Endothelial cell of umbilical vein (primary cell): Measurements from ENCODE around the gene CLIC3. TPM values are rescaled to one million over a fixed set of nuclear protein-coding genes. Genes with fewer than 3 reads are reported as not detected.

Experiments
- BruUV-seq: library from RNA; stranded (reverse); fragments of 400-500 nt; replicated peaks from 2 replicates; lab custom pipeline; 2021; lab: Mats Ljungman, UMichigan
- CTCF ChIA-PET: fragments of 300-600, 350-600 bp; sonication (Branson Sonifier 250); formaldehyde crosslinking; loops from one replicate; lab custom pipeline; 2021; ENCODE audit warnings: antibody characterized with exemption, inconsistent platforms; lab: Charles Lee
- POLR2A ChIA-PET: fragments of 300-600, 350-600 bp; sonication (Branson Sonifier 250); formaldehyde crosslinking; loops from one replicate; lab custom pipeline; 2021; ENCODE audit warnings: antibody characterized with exemption, inconsistent platforms; lab: Charles Lee
- DNase-seq: peaks from one replicate; pipeline ENCODE4 v3.0.0-alpha.2; 2011; ENCODE audit warnings: low read depth, low spot score
- FAIRE-seq: peaks from 2 replicates; lab custom pipeline; 2011; peaks lifted over from hg19 to GRCh38; lab: Jason Lieb, UNC
- H2AFZ ChIP-seq: 2 replicates; pipeline ENCODE4 v1.6.0; 2012; ENCODE audit warnings: low read depth, low read length, control low read depth, inconsistent platforms
- H3K27ac ChIP-seq: 2 replicates; pipeline ENCODE4 v1.5.1; 2011; ENCODE audit warnings: low read depth, mild to moderate bottlenecking, control low read depth, low read length, moderate library complexity; ENCODE audit not compliant: insufficient read depth
- H3K27me3 ChIP-seq, 2 experiments: 2 replicates each; pipeline versions ENCODE4 v1.6.0 to v1.6.1; 2011; ENCODE audit warnings: low read length in 2 of 2, mixed read lengths in 1 of 2; ENCODE audit not compliant: control insufficient read depth in 2 of 2, insufficient read depth in 2 of 2
- H3K36me3 ChIP-seq, 2 experiments: 2 replicates in 1 of 2; 3 replicates in 1 of 2; pipeline ENCODE4 v1.5.1; 2011; ENCODE audit warnings: low read length in 2 of 2, mild to moderate bottlenecking in 1 of 2, moderate library complexity in 1 of 2; ENCODE audit not compliant: control insufficient read depth in 2 of 2, insufficient read depth in 2 of 2; ENCODE audit errors: extremely low read depth in 1 of 2
- H3K4me1 ChIP-seq: 3 replicates; pipeline ENCODE4 v1.5.1; 2011; ENCODE audit warnings: mild to moderate bottlenecking, low read length; ENCODE audit not compliant: control insufficient read depth, insufficient read depth; ENCODE audit errors: extremely low read depth
- H3K4me2 ChIP-seq: 2 replicates; pipeline ENCODE4 v1.6.1; 2011; ENCODE audit warnings: low read length, control low read depth, mixed read lengths; ENCODE audit not compliant: insufficient read depth
- H3K4me3 ChIP-seq, 3 experiments: fragments of 200-600 bp in 1 of 3; sonication (generic), shearing (Covaris generic) in 1 of 3; replicated peaks in 1 of 3; 2 replicates each; pipeline ENCODE4 v1.5.1; 2011 to 2016; ENCODE audit warnings: control low read depth in 3 of 3, low read length in 3 of 3, mild to moderate bottlenecking in 2 of 3, inconsistent platforms in 1 of 3, low read depth in 1 of 3, moderate library complexity in 1 of 3; ENCODE audit not compliant: insufficient read depth in 1 of 3
- H3K79me2 ChIP-seq: 2 replicates; pipeline ENCODE4 v1.6.0; 2012; ENCODE audit warnings: low read length, inconsistent platforms; ENCODE audit not compliant: control insufficient read depth, insufficient read depth
- H3K9ac ChIP-seq: replicated peaks from 2 replicates; pipeline ENCODE3; 2011; ENCODE audit warnings: low read length, control low read depth; ENCODE audit not compliant: insufficient read depth; ENCODE audit errors: extremely low read depth
- H3K9me1 ChIP-seq: replicated peaks from 3 replicates; pipeline ENCODE4 v1.6.0; 2011; ENCODE audit warnings: mild to moderate bottlenecking, low read length; ENCODE audit not compliant: control insufficient read depth, insufficient read depth; ENCODE audit errors: extremely low read depth
- H3K9me3 ChIP-seq: replicated peaks from 2 replicates; pipeline ENCODE4 v1.5.1; 2012; ENCODE audit warnings: low read length, inconsistent platforms; ENCODE audit not compliant: control insufficient read depth, insufficient read depth
- H4K20me1 ChIP-seq: replicated peaks from 2 replicates; pipeline ENCODE3; 2011; ENCODE audit warnings: mild to moderate bottlenecking, low read length; ENCODE audit not compliant: control insufficient read depth, insufficient read depth; ENCODE audit errors: extremely low read depth
- CTCF ChIP-seq, 2 donors: IDR thresholded peaks; 1 replicate in 1 of 2; 2 replicates in 1 of 2; pipeline ENCODE4 v1.5.1; 2011; ENCODE audit warnings: low read length in 2 of 2, mild to moderate bottlenecking in 2 of 2, moderate library complexity in 2 of 2, control low read depth in 1 of 2, inconsistent platforms in 1 of 2, low read depth in 1 of 2; ENCODE audit not compliant: insufficient read depth in 1 of 2; ENCODE audit errors: extremely low read depth in 1 of 2
- EZH2 ChIP-seq: IDR thresholded peaks from 2 replicates; pipeline ENCODE4 v1.6.1; 2012; ENCODE audit warnings: borderline replicate concordance, low read depth, mild to moderate bottlenecking, moderate library complexity, low read length, inconsistent platforms; ENCODE audit not compliant: severe bottlenecking
- FOS ChIP-seq: IDR thresholded peaks from 2 replicates; pipeline ENCODE4 v1.6.1; 2011; ENCODE audit warnings: mild to moderate bottlenecking, low read length, moderate library complexity, borderline replicate concordance; ENCODE audit not compliant: insufficient read depth
- GATA2 ChIP-seq: IDR thresholded peaks from 2 replicates; pipeline ENCODE4 v1.7.0; 2011; ENCODE audit warnings: low read depth, mild to moderate bottlenecking, moderate library complexity, mixed read lengths, low read length; ENCODE audit not compliant: insufficient read length, insufficient read depth
- JUN ChIP-seq: IDR thresholded peaks from 2 replicates; pipeline ENCODE4 v1.6.1; 2011; ENCODE audit warnings: borderline replicate concordance, low read depth; ENCODE audit not compliant: insufficient read length, insufficient read depth
- MAX ChIP-seq: IDR thresholded peaks from 2 replicates; pipeline ENCODE4 v1.6.1; 2011; ENCODE audit not compliant: insufficient read depth, insufficient read length
- MYC ChIP-seq: IDR thresholded peaks from one replicate; pipeline ENCODE4 v1.6.1; 2011; ENCODE audit warnings: mild to moderate bottlenecking, low read depth, low read length
- POLR2A ChIP-seq: IDR thresholded peaks from 2 replicates; pipeline ENCODE4 v1.6.1; 2012; ENCODE audit warnings: low read depth, mild to moderate bottlenecking, control low read depth, low read length
- POLR2AphosphoS5 ChIP-seq: IDR thresholded peaks from 2 replicates; pipeline ENCODE4 v1.6.1; 2012; ENCODE audit warnings: low read depth, mild to moderate bottlenecking, control low read depth, low read length, moderate library complexity; ENCODE audit not compliant: insufficient read depth
- dilution Hi-C: fragments of 300-500 bp; cut with MboI; formaldehyde crosslinking; loops from one replicate; pipeline ENCODE4 v1.15.0; 2019; ENCODE audit warnings: low sequenced_read_pairs; ENCODE audit not compliant: extremely low pct_ligation_motif_present
- intact Hi-C: fragments of 100-400 bp; cut with micrococcal nuclease; formaldehyde crosslinking; loops from one replicate; pipeline ENCODE4 v1.10.0; 2022
- polyA plus RNA-seq, 4 experiments: library from polyadenylated mRNA; depleted of rRNA in 3 of 4; stranded (reverse) in 3 of 4; unstranded in 1 of 4; fragments of >200 nt; gene quantifications; 2 replicates each; pipeline versions ENCODE4 v1.2.1 to v1.2.3, GENCODE V29; 2011 to 2012; ENCODE audit warnings: missing spikeins in 1 of 4
- total RNA-seq: library from RNA; stranded (reverse); gene quantifications from 2 replicates; pipeline ENCODE4 v1.2.3, GENCODE V29; 2021

Gene CLIC3
- total and polyA plus RNA-seq, 2 donors (not counting 3 experiments of a cell fraction or from before 2014, with no cell fraction given), result 2.3 TPM; not detected in 1

- Histone ChIP-seq H3K4me2 (no peak overlapping the region), H2AFZ (no peak overlapping the region), H3K27me3 (no peaks in the 10 kb centered on the region), H3K9ac (no peak overlapping the region), H3K27ac (no peak overlapping the region), H3K9me1 (no peaks in the 10 kb centered on the region), H3K9me3 (no peaks in the 10 kb centered on the region), H3K4me3 (no peak overlapping the region), H3K36me3 (no peaks in the 10 kb centered on the region), H4K20me1 (no peaks in the 10 kb centered on the region), H3K79me2 (no peaks in the 10 kb centered on the region), H3K4me1 (no peaks in the 10 kb centered on the region)
- DNase-seq, result no peak
- no TSS peak for BruUV-seq
- CTCF ChIA-PET, result no interaction called here
- intact Hi-C loops, result no loop called here
- TF ChIP-seq POLR2AphosphoS5 (no peak), GATA2 (no peak), CTCF (IDR thresholded peaks at IDR 0.05; ENCODE audit: extremely low read depth in 1 of 2, insufficient read depth in 1 of 2, low read depth in 1 of 2, low read length in 2 of 2) (no peak), JUN (no peak), MAX (no peak), POLR2A (no peak), MYC (no peak), EZH2 (no peak), FOS (no peak)
- FAIRE-seq, result no peak
- dilution Hi-C loops, result no loop called here
- POLR2A ChIA-PET, result no interaction called here
Observed at GRCh38 chr9:136961279-136962065, 34.9 kb downstream of the CLIC3 start.
